ENCODE data around the gene TMEM44. TPM values are rescaled to one million over a fixed set of nuclear protein-coding genes. Genes with fewer than 3 reads are reported as not detected.
"Not testable (repeated sequence)": the region's sequence is repeated elsewhere in the genome, so short reads cannot be mapped to it uniquely, and the experiment has no call there.

TMEM44 gene
- polyA plus RNA-seq, 1 experiment: 14.0 TPM

- POLR2A ChIA-PET: interaction anchor here (0.8 kb wide), 1 partner anchor 64 kb away, joined by 4 read pairs; no protein-coding TSS in a partner anchor
These were observed 80.8 kb downstream of the TMEM44 start for GRCh38 chr3:194552327-194552949.

GRCh38 chr3:194549853-194550252 is 83.4 kb downstream of the TMEM44 start:
- TF ChIP-seq CTCF (IDR thresholded peaks at IDR 0.05; ENCODE audit: low read depth, low read length): no peak
- Histone ChIP-seq H3K4me3 (ENCODE audit: low read depth, low read length) (no peak overlapping the region), H3K9me3 (ENCODE audit: control insufficient read depth, insufficient read depth, low read length) (no peaks in the 10 kb centered on the region), H3K27me3 (ENCODE audit: control insufficient read depth, insufficient read depth, low read length) (no peaks in the 10 kb centered on the region), H3K27ac (ENCODE audit: low read depth, low read length) (no peak overlapping the region)
- no peak for DNase-seq (ENCODE audit: low read depth, low spot score)
- POLR2A ChIA-PET: no interaction called here
- CTCF ChIA-PET: interaction anchor here (1.7 kb wide), 1 partner anchor 45 kb away, joined by 5 read pairs; no protein-coding TSS in a partner anchor

More at GRCh38 chr3:194552327-194552949, 80.8 kb downstream of the TMEM44 start:
- no peak for TF ChIP-seq CTCF (IDR thresholded peaks at IDR 0.05; ENCODE audit: low read depth, low read length)
- no peak for DNase-seq (ENCODE audit: low read depth, low spot score)
- Histone ChIP-seq H3K27ac (ENCODE audit: low read depth, low read length) (no peak overlapping the region), H3K4me3 (ENCODE audit: low read depth, low read length) (no peak overlapping the region), H3K9me3 (ENCODE audit: control insufficient read depth, insufficient read depth, low read length) (no peaks in the 10 kb centered on the region), H3K27me3 (ENCODE audit: control insufficient read depth, insufficient read depth, low read length) (no peaks in the 10 kb centered on the region)
- CTCF ChIA-PET: interaction anchor here (1.5 kb wide), 1 partner anchor 42 kb away, joined by 4 read pairs; no protein-coding TSS in a partner anchor

- ChIA-PET CTCF (interaction anchor here (0.8 kb wide), 1 partner anchor 46 kb away, joined by 5 read pairs; no protein-coding TSS in a partner anchor), POLR2A (interaction anchor here (0.5 to 1.3 kb wide), 4 partner anchors 11 to 85 kb away, joined by 3 to 7 read pairs (median 3); no protein-coding TSS in a partner anchor)
- H3K9me3 ChIP-seq (ENCODE audit: control insufficient read depth, insufficient read depth, low read length): no peaks in the 10 kb centered on the region
- H3K27me3 ChIP-seq (ENCODE audit: control insufficient read depth, insufficient read depth, low read length): no peaks in the 10 kb centered on the region
- peak; percentile 73 for DNase-seq (ENCODE audit: low read depth, low spot score)
- peak overlapping the region; percentile 80 for H3K27ac ChIP-seq (ENCODE audit: low read depth, low read length)
- no peak overlapping the region for H3K4me3 ChIP-seq (ENCODE audit: low read depth, low read length)
- TF ChIP-seq CTCF (IDR thresholded peaks at IDR 0.05; ENCODE audit: low read depth, low read length): no peak
These were observed 84.6 kb downstream of the TMEM44 start for GRCh38 chr3:194548346-194549321.

GRCh38 chr3:194547042-194547441 is 86.2 kb downstream of the TMEM44 start:
- no peaks in the 10 kb centered on the region for H3K9me3 ChIP-seq (ENCODE audit: control insufficient read depth, insufficient read depth, low read length)
- TF ChIP-seq CTCF (IDR thresholded peaks at IDR 0.05; ENCODE audit: low read depth, low read length): no peak
- DNase-seq (ENCODE audit: low read depth, low spot score): no peak
- no peak overlapping the region for H3K4me3 ChIP-seq (ENCODE audit: low read depth, low read length)
- CTCF ChIA-PET: no interaction called here
- H3K27me3 ChIP-seq (ENCODE audit: control insufficient read depth, insufficient read depth, low read length): no peaks in the 10 kb centered on the region
- no peak overlapping the region for H3K27ac ChIP-seq (ENCODE audit: low read depth, low read length)
- POLR2A ChIA-PET: no interaction called here

GRCh38 chr3:194545538-194545937 is 87.7 kb downstream of the TMEM44 start:
- DNase-seq (ENCODE audit: low read depth, low spot score); H3K4me3 ChIP-seq (ENCODE audit: low read depth, low read length); H3K27me3 ChIP-seq (ENCODE audit: control insufficient read depth, insufficient read depth, low read length); H3K9me3 ChIP-seq (ENCODE audit: control insufficient read depth, insufficient read depth, low read length); CTCF ChIA-PET; POLR2A ChIA-PET; H3K27ac ChIP-seq (ENCODE audit: low read depth, low read length): not testable (repeated sequence)
